ENCODE results near the gene EPB41L4A. TPM values are rescaled to one million over a fixed set of nuclear protein-coding genes. Genes with fewer than 3 reads are reported as not detected.

Gene EPB41L4A
- total RNA-seq, 1 experiment from 2014 or later = 5.2 TPM

- POLR2A ChIA-PET = no interaction called here
These were observed 80.3 kb downstream of the EPB41L4A start for GRCh38 chr5:112338681-112339337.

More at GRCh38 chr5:112338681-112339337, 80.3 kb downstream of the EPB41L4A start:
- H3K27ac Mint-ChIP-seq = no peak overlapping the region
- no peak for DNase-seq (ENCODE audit: low spot score)
- H3K36me3 Mint-ChIP-seq = no peaks in the 10 kb centered on the region
- H3K9me3 Mint-ChIP-seq = peaks cover 4% of the 10 kb centered on the region; the same call in 1 of the 2 replicates
- TF ChIP-seq AR (CRISPR knock-in tag; IDR thresholded peaks at IDR 0.05) = no peak
- no peak for TF ChIP-seq ZNF317 (CRISPR knock-in tag; IDR thresholded peaks at IDR 0.05; ENCODE audit: borderline replicate concordance, low read depth)
- TF ChIP-seq IRF1 (CRISPR knock-in tag; IDR thresholded peaks at IDR 0.05) = no peak
- TF ChIP-seq ATF3 (CRISPR knock-in tag; conservative IDR thresholded peaks at IDR 0.05) = no peak
- no peak for TF ChIP-seq E2F4 (CRISPR knock-in tag; IDR thresholded peaks at IDR 0.05; ENCODE audit: borderline replicate concordance, low read depth)
- TF ChIP-seq MLX (CRISPR knock-in tag; IDR thresholded peaks at IDR 0.05) = no peak
- TF ChIP-seq GTF2I (CRISPR knock-in tag; conservative IDR thresholded peaks at IDR 0.05) = no peak
- TF ChIP-seq ELF4 (CRISPR knock-in tag; IDR thresholded peaks at IDR 0.05; ENCODE audit: low read depth) = no peak
- TF ChIP-seq ZNF263 (CRISPR knock-in tag; IDR thresholded peaks at IDR 0.05; ENCODE audit: low read depth) = no peak
- no peak for TF ChIP-seq CTCF (IDR thresholded peaks at IDR 0.05)
- no peak for TF ChIP-seq NFATC4 (CRISPR knock-in tag; IDR thresholded peaks at IDR 0.05)
- no peak for TF ChIP-seq ZNF532 (CRISPR knock-in tag; IDR thresholded peaks at IDR 0.05; ENCODE audit: borderline replicate concordance)
- TF ChIP-seq SOX15 (CRISPR knock-in tag; IDR thresholded peaks at IDR 0.05) = no peak
- TF ChIP-seq RORB (CRISPR knock-in tag; IDR thresholded peaks at IDR 0.05) = no peak
- no peak for TF ChIP-seq ERG (CRISPR knock-in tag; IDR thresholded peaks at IDR 0.05)
- no peak for TF ChIP-seq NR1H2 (CRISPR knock-in tag; IDR thresholded peaks at IDR 0.05)
- no peak for TF ChIP-seq ZNF423 (CRISPR knock-in tag; IDR thresholded peaks at IDR 0.05)
- TF ChIP-seq ESRRA (CRISPR knock-in tag; IDR thresholded peaks at IDR 0.05; ENCODE audit: borderline replicate concordance) = no peak
- no peak for TF ChIP-seq IRF2 (CRISPR knock-in tag; IDR thresholded peaks at IDR 0.05; ENCODE audit: borderline replicate concordance, low read depth)
- TF ChIP-seq FOXP1 (CRISPR knock-in tag; IDR thresholded peaks at IDR 0.05; ENCODE audit: borderline replicate concordance) = no peak
- H3K4me1 Mint-ChIP-seq = peaks cover 23% of the 10 kb centered on the region
- no peaks in the 10 kb centered on the region for H3K27me3 Mint-ChIP-seq (ENCODE audit: low read depth)
- H3K4me3 Mint-ChIP-seq = no peak overlapping the region
- CTCF ChIA-PET = no interaction called here
- ATAC-seq = no peak
